ENCODE data around the gene PLXDC2.
"Not testable (repeated sequence)": the region's sequence is repeated elsewhere in the genome, so short reads cannot be mapped to it uniquely, and the experiment has no call there.

The PLXDC2 gene

DNA sequence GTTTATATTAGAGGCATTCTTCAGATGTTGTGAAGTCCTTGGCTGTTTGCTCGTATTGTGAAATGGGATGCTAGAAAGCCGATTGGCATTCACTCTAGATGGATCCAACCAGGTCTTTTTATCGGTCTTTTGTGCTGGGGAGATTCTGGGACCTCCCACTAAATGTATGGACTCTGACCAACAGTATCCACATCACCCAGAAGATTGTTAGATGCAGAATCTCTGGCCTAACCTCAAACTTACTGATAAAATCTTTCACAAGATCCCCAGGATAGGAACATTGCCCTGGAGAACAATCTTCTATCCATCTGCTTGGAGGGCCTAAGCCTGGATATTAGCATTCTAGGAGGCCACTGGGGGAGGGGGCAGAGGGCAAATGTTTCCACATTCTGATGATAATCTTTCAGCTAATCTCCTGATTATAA lies 160.9 kb downstream of the PLXDC2 start:
- DNase-seq (ENCODE audit: low read depth in 3 of 3) = no peak

DNA sequence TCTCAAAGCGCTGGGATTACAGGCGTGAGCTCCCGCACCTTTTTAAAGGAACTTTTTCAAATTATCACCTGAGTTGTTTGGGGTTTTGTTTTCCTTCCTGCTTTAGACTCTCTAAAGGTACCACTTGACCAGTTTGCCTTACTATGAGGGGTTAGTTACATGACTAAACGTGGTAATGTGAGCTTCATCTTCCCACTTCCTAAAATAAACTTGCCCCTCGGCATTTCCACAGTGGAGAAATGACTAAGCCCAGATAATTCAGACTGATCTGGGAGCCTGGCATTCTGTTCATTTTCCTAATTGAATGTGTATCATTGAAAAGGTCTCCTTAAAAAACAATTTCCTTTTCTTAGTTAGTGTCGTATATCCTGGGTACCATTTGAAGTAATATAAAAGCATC lies 163.4 kb downstream of the PLXDC2 start:
- no peak for DNase-seq (ENCODE audit: low read depth in 3 of 3)

- no peak for DNase-seq (ENCODE audit: low read depth in 3 of 3)
Observed at GRCh38 chr10:19983880-19984565, 167.8 kb downstream of the PLXDC2 start.

DNA sequence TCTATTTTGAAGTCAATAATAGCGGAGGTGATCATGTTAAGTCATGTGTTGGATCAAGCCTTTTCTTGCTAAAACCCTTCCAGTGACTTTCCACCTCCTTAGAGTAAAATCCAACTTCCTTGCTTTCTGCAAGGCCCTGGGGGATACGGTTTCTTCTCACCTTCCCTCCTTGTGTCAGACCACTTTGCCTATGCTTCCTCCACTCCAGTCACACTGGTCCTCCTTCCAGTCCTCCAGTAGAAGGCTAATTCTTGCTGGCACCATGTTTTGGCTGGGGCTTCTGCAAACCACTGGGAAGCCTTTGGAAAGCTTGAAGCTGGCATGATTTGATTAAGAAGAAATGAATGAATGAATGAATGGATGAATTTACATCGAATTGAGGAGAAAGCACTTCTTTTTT lies 169.5 kb downstream of the PLXDC2 start:
- DNase-seq (ENCODE audit: low read depth in 3 of 3) = no peak

GRCh38 chr10:19986591-19986990 lies 170.4 kb downstream of the PLXDC2 start:
- DNase-seq (ENCODE audit: low read depth in 3 of 3) = no peak

- no peak for DNase-seq (ENCODE audit: low read depth in 3 of 3)
Observed at GRCh38 chr10:19987931-19988330, 171.7 kb downstream of the PLXDC2 start.

DNA sequence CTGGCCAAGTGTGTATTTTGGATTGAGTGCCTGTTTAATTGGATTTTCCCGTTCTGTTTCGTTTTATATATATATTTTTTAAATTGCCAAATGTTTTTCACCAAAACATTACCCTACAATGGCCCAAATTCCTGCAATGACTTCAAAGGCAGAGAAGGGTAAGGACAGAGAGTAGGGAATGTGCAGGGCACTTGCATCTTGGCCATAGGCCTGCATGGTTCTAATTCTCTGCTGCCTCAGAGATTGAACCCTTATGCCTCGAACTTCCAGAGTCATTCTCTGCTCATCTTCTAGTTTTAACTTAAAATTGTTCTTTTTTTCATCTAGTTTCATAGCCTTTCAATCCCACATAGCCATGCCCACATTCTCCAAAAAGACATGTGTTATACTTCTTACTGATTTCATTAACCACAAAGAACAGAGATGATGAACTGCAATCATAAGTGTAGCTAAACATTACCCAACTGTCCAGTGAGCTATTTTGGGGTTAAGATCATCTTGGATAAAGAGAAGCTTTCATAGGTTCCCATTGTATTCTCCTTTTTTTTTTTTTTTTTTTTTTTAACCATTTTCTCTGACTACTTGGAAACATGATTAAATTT lies 177.6 kb downstream of the PLXDC2 start:
- no peak for DNase-seq (ENCODE audit: low read depth in 3 of 3)

- no peak for DNase-seq (ENCODE audit: low read depth in 3 of 3)
Observed at GRCh38 chr10:19998482-19998881, 182.2 kb downstream of the PLXDC2 start.

DNA sequence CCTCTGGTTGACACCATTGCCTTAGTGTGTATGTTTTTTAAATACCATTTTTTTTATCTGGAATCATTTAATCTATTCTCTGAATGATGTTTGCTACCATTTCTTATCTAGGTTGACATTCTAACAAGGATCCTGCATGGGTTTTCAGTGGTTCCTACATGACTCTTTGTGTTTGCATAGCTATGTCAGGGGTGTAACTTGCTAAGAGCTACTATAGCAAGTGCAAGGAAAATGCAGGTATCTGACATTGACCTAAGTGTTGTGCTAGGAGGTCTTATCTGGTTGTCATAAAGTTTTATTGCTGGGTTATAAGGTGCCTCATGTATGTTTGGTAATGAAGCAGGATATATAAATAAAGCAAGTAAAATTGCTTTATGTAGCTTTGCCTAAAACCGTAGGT lies 183.2 kb downstream of the PLXDC2 start:
- no peak for DNase-seq (ENCODE audit: low read depth in 3 of 3)

DNA sequence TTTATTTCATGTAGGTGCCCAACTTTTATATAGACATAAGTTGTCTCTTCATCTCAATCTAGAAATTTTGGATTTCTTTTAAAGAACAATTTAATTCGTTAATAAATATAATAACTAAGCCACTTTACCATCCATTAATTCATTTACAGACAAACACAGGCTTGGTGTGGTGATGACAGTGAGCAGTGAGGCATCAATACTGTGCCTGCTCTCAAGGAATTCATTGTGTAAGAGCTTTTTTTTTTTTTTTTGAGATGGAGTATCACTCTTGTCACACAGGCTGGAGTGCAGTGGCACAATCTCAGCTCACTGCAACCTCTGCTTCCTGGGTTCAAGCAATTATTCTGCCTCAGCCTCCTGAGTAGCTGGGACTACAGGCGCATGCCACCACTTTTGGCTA lies 185.8 kb downstream of the PLXDC2 start:
- not testable (repeated sequence) for DNase-seq (ENCODE audit: low read depth in 3 of 3)

- no peak for DNase-seq (ENCODE audit: low read depth in 3 of 3)
Observed at GRCh38 chr10:20002657-20003056, 186.4 kb downstream of the PLXDC2 start.

GRCh38 chr10:20004087-20004523 lies 187.9 kb downstream of the PLXDC2 start:
- DNase-seq (ENCODE audit: low read depth in 3 of 3) = no peak

- DNase-seq (ENCODE audit: low read depth in 3 of 3) = no peak
Observed at GRCh38 chr10:20005638-20006037, 189.4 kb downstream of the PLXDC2 start.

DNA sequence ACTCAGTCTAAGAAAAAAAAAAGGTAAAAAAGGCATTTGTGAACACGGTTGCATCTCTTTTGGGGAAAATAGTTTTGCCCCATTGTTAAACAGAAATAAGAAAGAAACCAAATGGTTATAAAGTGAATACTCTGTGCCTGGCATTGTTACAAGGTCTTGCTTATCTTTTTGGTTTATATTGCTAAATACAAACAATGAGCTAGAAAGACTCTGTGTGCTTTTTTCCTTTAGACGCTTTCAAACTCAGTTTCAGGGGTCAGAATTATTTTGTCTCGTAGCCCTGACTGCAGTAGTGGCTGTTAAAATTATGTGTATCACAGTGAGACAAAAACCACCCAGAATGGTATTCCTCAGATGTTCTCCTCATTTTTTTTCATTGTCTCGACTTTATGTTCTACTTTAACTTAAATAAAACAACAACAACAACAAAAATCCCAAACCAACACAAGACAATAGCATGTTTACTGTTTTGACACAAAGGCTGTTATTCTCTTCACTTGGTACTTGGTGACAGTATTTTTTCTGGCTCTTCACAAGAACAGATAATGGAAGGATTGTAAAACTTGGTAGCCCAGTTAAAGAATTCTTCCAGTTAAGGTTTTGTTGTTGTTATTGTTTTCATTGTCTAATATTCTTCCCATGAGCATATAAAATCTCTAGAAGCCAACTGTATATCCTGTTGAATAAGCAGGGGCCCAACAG lies 190.1 kb downstream of the PLXDC2 start:
- DNase-seq (ENCODE audit: low read depth in 3 of 3) = no peak

DNA sequence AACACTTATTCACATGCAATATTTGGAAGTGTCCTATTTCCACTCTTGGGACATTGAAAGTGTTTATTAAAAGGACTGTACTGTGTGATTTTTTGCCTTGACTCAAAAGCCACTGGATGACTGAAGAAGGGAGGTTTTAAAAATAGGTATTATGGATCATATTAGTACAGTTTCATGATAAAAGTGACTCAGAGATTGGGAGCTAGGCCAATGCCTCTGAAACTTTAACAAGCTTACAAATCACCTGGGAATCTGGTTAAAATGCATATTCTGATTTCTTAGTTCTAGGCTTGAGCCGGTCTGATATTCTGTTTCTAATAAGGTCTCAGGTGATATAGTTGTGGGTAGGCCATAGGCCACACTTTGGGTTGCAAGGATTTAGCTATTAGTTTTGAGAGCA lies 191.2 kb downstream of the PLXDC2 start:
- DNase-seq (ENCODE audit: low read depth in 3 of 3) = no peak

DNA sequence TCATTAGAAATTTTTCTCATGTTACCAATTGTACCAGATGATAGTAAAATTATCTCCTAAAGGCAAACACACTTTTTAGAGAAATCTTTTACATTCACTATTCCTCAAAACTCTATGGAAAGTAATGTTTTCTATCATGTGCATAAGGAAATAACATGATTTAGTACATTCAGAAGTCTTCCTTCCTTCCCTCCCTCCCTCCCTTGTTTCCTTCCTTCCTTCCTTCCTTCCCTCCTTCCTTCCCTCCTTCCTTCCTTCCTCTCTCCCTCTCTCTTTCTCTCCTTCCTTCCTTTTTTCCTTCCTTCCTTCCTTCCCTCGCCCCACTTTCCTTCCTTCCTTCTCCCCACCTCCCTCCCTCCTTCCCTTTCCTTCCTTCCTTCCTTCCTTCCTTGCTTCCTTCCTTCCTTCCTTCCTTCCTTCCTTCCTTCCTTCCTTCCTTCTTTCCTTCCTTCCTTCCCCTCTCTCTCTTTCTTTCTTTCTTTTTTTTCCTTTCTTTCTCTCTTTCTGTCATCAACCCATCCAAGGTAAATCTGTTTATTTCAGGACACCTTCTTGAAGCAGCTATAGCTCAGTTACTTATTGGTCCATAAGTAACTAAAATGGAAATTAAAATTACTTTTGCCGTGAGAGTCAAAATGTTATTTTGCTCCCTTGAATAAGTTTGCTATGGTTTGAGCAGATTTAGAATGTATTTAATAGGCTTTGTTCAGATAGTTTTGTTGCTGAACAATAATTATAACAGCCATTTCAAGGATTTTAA lies 197.9 kb downstream of the PLXDC2 start:
- no peak for DNase-seq (ENCODE audit: low read depth in 3 of 3)

- no peak for DNase-seq (ENCODE audit: low read depth in 3 of 3)
Observed at GRCh38 chr10:20017961-20018360, 201.7 kb downstream of the PLXDC2 start.

GRCh38 chr10:20020677-20021076 lies 204.4 kb downstream of the PLXDC2 start:
- DNase-seq (ENCODE audit: low read depth in 3 of 3) = no peak

DNA sequence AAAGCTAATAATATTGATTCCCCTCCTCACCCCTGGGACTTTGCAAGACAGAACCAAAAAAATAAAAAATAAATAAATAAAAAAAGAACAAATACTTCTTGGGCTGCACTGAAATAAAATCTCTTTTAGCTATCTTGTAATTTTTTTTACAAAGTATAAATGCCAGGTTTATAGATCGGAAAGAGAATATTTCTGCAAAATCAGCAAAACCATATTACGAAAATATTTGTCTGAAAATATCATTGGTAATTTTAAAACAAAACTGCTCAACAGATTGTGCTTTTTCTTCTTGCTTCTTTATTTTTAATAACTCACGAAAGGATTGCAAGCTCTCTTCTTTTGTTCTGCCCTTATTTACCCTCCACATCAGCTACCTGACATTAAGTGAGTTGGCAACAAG lies 213.3 kb downstream of the PLXDC2 start:
- no peak for DNase-seq (ENCODE audit: low read depth in 3 of 3)

- DNase-seq (ENCODE audit: low read depth in 3 of 3) = no peak
Observed at GRCh38 chr10:20033476-20033875, 217.2 kb downstream of the PLXDC2 start.

DNA sequence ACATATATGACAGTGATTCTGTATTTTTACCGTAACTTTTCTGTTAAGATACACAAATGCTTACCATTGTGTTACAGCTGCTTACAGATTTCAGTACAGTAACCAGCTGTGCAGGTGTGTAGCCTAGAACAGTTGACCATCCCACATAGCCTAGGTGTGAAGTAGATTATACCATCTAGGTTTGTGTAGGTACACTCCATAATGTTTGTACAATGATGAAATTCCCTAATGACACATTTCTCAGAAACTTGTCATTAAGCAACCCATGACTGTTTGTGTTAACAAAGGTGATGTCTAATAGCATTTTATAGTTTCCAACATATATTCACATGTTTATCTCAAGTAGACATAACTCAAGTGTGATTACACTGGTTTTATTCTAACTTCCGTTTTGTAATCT lies 218.5 kb downstream of the PLXDC2 start:
- no peak for DNase-seq (ENCODE audit: low read depth in 3 of 3)

- no peak for DNase-seq (ENCODE audit: low read depth in 3 of 3)
Observed at GRCh38 chr10:20040012-20040411, 223.8 kb downstream of the PLXDC2 start.

Data from stimulated activated CD4-positive, alpha-beta T cell treated with anti-CD3 and anti-CD28 coated beads, TNF-alpha, amount 100 ng/mL, for 24 hours (primary cell).